HepG2 (cell line): ENCODE data around the gene HPD. TPM values are rescaled to one million over a fixed set of nuclear protein-coding genes. Genes with fewer than 3 reads are reported as not detected.

Experiments
- AGO1 ChIP-seq: fragments of 200-400 bp; formaldehyde crosslinking; IDR thresholded peaks from 2 replicates; pipeline ENCODE4 v1.6.1; 2017; ENCODE audit warnings: mild to moderate bottlenecking, low read depth, low read length, moderate library complexity; ENCODE audit not compliant: poor library complexity, severe bottlenecking
- CHD4 ChIP-seq: fragments of 200-600 bp; sonication (generic); IDR thresholded peaks from 2 replicates; pipeline ENCODE4 v1.7.0; 2017; ENCODE audit warnings: mild to moderate bottlenecking, low read length, borderline replicate concordance
- FOXJ3 ChIP-seq: sonication (generic); formaldehyde crosslinking; IDR thresholded peaks from 2 replicates; pipeline ENCODE4 v1.4.0; 2020; ENCODE audit warnings: missing genetic modification reagents, mild to moderate bottlenecking, borderline replicate concordance
- FOXK1 ChIP-seq: sonication (generic); formaldehyde crosslinking; IDR thresholded peaks from 2 replicates; pipeline ENCODE4 v1.4.0; 2020; ENCODE audit warnings: low read depth, missing genetic modification reagents, borderline replicate concordance
- HIVEP1 ChIP-seq: sonication (generic); formaldehyde crosslinking; IDR thresholded peaks from 2 replicates; pipeline ENCODE4 v1.4.0; 2020; ENCODE audit warnings: mild to moderate bottlenecking, missing genetic modification reagents
- HNF4A ChIP-seq: sonication (generic); formaldehyde crosslinking; IDR thresholded peaks from 2 replicates; pipeline ENCODE4 v1.4.0; 2020; ENCODE audit warnings: missing genetic modification reagents
- KAT2B ChIP-seq: fragments of 150-350 bp; IDR thresholded peaks from 2 replicates; pipeline ENCODE4 v1.6.1; 2014; ENCODE audit warnings: low read depth, low read length, borderline replicate concordance
- LCORL ChIP-seq, 2 experiments: fragments of 450-650 bp in 1 of 2; sonication (generic) in 1 of 2; formaldehyde crosslinking in 1 of 2; IDR thresholded peaks; 2 replicates each; pipeline versions ENCODE4 v1.5.0 to v1.6.1; 2017 to 2020; ENCODE audit warnings: antibody characterized with exemption in 1 of 2, missing genetic modification reagents in 1 of 2
- MAFF ChIP-seq: IDR thresholded peaks from 2 replicates; pipeline ENCODE4 v1.6.1; 2011; ENCODE audit warnings: low read depth, low read length, improper control_type of control experiment
- MXD4 ChIP-seq: IDR thresholded peaks from 2 replicates; pipeline ENCODE4 v1.6.1; 2016; ENCODE audit warnings: mild to moderate bottlenecking, missing biosample characterization, missing genetic modification reagents
- NCOA2 ChIP-seq: sonication (generic); formaldehyde crosslinking; IDR thresholded peaks from 2 replicates; pipeline ENCODE4 v1.8.0; 2022; ENCODE audit warnings: inconsistent platforms
- PHF8 ChIP-seq: sonication (generic); formaldehyde crosslinking; IDR thresholded peaks from 2 replicates; pipeline ENCODE4 v1.5.0; 2020; ENCODE audit warnings: missing genetic modification reagents
- PTBP1 ChIP-seq: fragments of 200-400 bp; formaldehyde crosslinking; IDR thresholded peaks from 2 replicates; pipeline ENCODE4 v1.6.1; 2018; ENCODE audit warnings: low read length, low read depth; ENCODE audit not compliant: poor library complexity, severe bottlenecking
- REL ChIP-seq: sonication (generic); formaldehyde crosslinking; conservative IDR thresholded peaks from 2 replicates; pipeline ENCODE4 v1.8.0; 2022; ENCODE audit warnings: mild to moderate bottlenecking, missing genetic modification reagents, moderate library complexity
- SCMH1 ChIP-seq: sonication (generic); formaldehyde crosslinking; IDR thresholded peaks from 2 replicates; pipeline ENCODE4 v1.9.0; 2021; ENCODE audit warnings: missing genetic modification reagents, mild to moderate bottlenecking, borderline replicate concordance
- SP1 ChIP-seq, 2 experiments: fragments of 450-650 bp in 1 of 2; sonication (generic) in 1 of 2; formaldehyde crosslinking in 1 of 2; IDR thresholded peaks; 2 replicates each; pipeline versions ENCODE4 v1.4.0 to v1.6.1; 2016 to 2020; ENCODE audit warnings: missing genetic modification reagents in 1 of 2
- ZBTB3 ChIP-seq: sonication (generic); formaldehyde crosslinking; IDR thresholded peaks from 2 replicates; pipeline ENCODE4 v1.4.0; 2020; ENCODE audit warnings: low read depth, mild to moderate bottlenecking, moderate library complexity, missing genetic modification reagents, borderline replicate concordance
- ZFP36 ChIP-seq: fragments of 150-350 bp; IDR thresholded peaks from 2 replicates; pipeline ENCODE4 v1.6.1; 2018; ENCODE audit warnings: borderline replicate concordance, low read length, low read depth; ENCODE audit not compliant: partially characterized antibody
- ZFP82 ChIP-seq: sonication (generic); formaldehyde crosslinking; IDR thresholded peaks from 2 replicates; pipeline ENCODE4 v1.5.1; 2020; ENCODE audit warnings: mild to moderate bottlenecking, missing genetic modification reagents, borderline replicate concordance
- ZIK1 ChIP-seq: sonication (generic); formaldehyde crosslinking; IDR thresholded peaks from 2 replicates; pipeline ENCODE4 v1.5.0; 2020; ENCODE audit warnings: mild to moderate bottlenecking, low read depth, missing genetic modification reagents, borderline replicate concordance
- ZNF10 ChIP-seq: sonication (generic); formaldehyde crosslinking; IDR thresholded peaks from 2 replicates; pipeline ENCODE4 v1.4.0; 2020; ENCODE audit warnings: mild to moderate bottlenecking, low read depth, missing genetic modification reagents, borderline replicate concordance
- ZNF891 ChIP-seq: sonication (generic); formaldehyde crosslinking; IDR thresholded peaks from 2 replicates; pipeline ENCODE4 v1.5.0; 2020; ENCODE audit warnings: mild to moderate bottlenecking, missing genetic modification reagents
- polyA plus RNA-seq, 8 experiments: library from polyadenylated mRNA; depleted of rRNA in 3 of 8; stranded (reverse) in 7 of 8; unstranded in 1 of 8; fragments of >200 nt; fragmentation: Illumina TruSeq in 4 of 8; extraction: Trizol in 4 of 8; gene quantifications; 2 replicates each; pipeline versions ENCODE4 v1.2.1 to v1.2.3, GENCODE V29; 2011 to 2016; ENCODE audit warnings: low read depth in 4 of 8, missing spikeins in 1 of 8, mixed read lengths in 1 of 8; ENCODE audit not compliant: insufficient read depth in 1 of 8
- total RNA-seq, 5 experiments: library from RNA; depleted of rRNA; stranded (reverse); fragments of >200 nt; fragmentation: Illumina TruSeq; extraction: Trizol; gene quantifications; 2 replicates each; pipeline ENCODE4 v1.2.3, GENCODE V29; 2016; ENCODE audit warnings: low read depth in 1 of 5
- TF ChIP-seq, protein P1 (sequence below): sonication (generic); formaldehyde crosslinking; IDR thresholded peaks from 2 replicates; pipeline ENCODE4 v1.4.0; 2020; ENCODE audit warnings: mild to moderate bottlenecking, missing genetic modification reagents
- TF ChIP-seq, protein P2 (sequence below): sonication (generic); formaldehyde crosslinking; IDR thresholded peaks from 2 replicates; pipeline ENCODE4 v1.5.0; 2020; ENCODE audit warnings: mild to moderate bottlenecking, missing genetic modification reagents
- TF ChIP-seq, protein P3 (sequence below): IDR thresholded peaks from 2 replicates; pipeline ENCODE4 v1.6.1; 2012; ENCODE audit warnings: inconsistent platforms

HPD gene
- total and polyA plus RNA-seq, 2 of the 13 experiments (the other 11 are each of a cell fraction or from before 2014, with no cell fraction given), result 120 to 195 TPM

DNA sequence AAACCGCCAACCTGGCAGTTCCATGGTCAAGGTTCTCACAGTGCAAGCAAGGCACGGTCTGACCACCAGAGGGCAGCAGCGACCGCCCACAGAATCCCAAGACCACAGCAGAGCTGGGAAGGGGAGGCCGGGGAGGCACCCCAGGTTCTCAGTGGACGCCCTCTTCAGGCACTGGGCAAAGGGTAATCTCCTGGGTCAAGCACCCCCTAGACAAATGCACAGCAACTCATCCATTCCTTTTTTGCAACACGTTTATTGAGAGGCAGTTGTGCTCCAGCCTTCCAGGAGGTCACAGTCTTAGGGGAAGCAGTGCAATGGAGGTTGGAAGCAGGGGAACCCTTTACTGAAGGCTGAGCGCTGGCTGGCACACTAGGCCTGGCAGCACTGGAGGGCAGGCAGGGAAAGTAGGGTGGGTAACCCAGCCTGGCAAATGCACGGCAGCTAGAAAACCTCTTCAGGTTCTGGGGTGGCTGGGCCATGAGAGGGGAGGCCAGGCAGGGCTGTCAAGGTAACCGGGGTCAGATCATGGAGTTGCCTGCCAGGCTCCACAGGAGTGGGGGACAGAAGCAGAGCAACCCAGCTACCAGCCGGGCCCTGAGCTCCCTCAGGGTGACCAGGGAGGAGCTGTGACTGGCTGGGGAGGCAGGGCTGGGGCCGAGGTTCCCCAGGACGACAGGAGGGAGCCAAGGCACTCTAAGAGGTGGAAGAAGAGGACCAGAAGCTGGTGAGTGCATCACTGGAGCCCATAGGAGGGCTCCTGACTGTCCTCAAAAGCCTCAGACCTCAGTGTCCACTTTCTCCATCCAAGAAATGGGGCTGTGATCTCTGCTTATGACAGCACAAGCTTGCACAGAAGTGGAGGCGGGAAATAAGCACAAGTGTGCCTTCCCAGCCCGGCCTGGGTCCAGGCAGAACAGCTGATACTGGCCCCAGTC is 63.4 kb downstream of the HPD start (continued):
- TF ChIP-seq, protein P1, sequence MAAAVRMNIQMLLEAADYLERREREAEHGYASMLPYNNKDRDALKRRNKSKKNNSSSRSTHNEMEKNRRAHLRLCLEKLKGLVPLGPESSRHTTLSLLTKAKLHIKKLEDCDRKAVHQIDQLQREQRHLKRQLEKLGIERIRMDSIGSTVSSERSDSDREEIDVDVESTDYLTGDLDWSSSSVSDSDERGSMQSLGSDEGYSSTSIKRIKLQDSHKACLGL, result no peak
- no peak for TF ChIP-seq MXD4 (CRISPR knock-in tag)
- no peak; the same call in 1 of the 2 replicates for TF ChIP-seq ZNF891 (CRISPR knock-in tag)
- TF ChIP-seq ZNF10 (CRISPR knock-in tag), result no peak
- no peak for TF ChIP-seq ZFP82 (CRISPR knock-in tag)
- TF ChIP-seq FOXK1 (CRISPR knock-in tag), result no peak
- no peak; the same call in 1 of the 2 replicates for TF ChIP-seq PHF8 (CRISPR knock-in tag)
- no peak for TF ChIP-seq CHD4
- TF ChIP-seq AGO1, result no peak
- TF ChIP-seq HNF4A (CRISPR knock-in tag), result peak; percentile 44; the same call in 1 of the 2 replicates
- TF ChIP-seq KAT2B, result no peak
- TF ChIP-seq REL (CRISPR knock-in tag), result no peak
- TF ChIP-seq, protein P2, sequence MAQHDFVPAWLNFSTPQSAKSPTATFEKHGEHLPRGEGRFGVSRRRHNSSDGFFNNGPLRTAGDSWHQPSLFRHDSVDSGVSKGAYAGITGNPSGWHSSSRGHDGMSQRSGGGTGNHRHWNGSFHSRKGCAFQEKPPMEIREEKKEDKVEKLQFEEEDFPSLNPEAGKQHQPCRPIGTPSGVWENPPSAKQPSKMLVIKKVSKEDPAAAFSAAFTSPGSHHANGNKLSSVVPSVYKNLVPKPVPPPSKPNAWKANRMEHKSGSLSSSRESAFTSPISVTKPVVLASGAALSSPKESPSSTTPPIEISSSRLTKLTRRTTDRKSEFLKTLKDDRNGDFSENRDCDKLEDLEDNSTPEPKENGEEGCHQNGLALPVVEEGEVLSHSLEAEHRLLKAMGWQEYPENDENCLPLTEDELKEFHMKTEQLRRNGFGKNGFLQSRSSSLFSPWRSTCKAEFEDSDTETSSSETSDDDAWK, result no peak
- TF ChIP-seq FOXJ3 (CRISPR knock-in tag), result no peak
- TF ChIP-seq, protein P3, sequence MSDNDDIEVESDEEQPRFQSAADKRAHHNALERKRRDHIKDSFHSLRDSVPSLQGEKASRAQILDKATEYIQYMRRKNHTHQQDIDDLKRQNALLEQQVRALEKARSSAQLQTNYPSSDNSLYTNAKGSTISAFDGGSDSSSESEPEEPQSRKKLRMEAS, result no peak
- peak; percentile 71 for TF ChIP-seq MAFF
- TF ChIP-seq HIVEP1, result peak; percentile 22; the same call in 1 of the 2 replicates
- TF ChIP-seq ZFP36, result no peak
- TF ChIP-seq ZBTB3, result no peak
- no peak for TF ChIP-seq SP1 (IDR thresholded peaks at IDR 0.05)
- no peak for TF ChIP-seq SP1 (CRISPR knock-in tag; IDR thresholded peaks at IDR 0.05)
- TF ChIP-seq NCOA2, result no peak
- TF ChIP-seq PTBP1, result no peak
- no peak for TF ChIP-seq SCMH1 (CRISPR knock-in tag)
- TF ChIP-seq ZIK1 (CRISPR knock-in tag), result no peak
- TF ChIP-seq LCORL (IDR thresholded peaks at IDR 0.05), result no peak
- TF ChIP-seq LCORL (CRISPR knock-in tag; IDR thresholded peaks at IDR 0.05), result no peak
